OCI-LY7 (cell line): ENCODE measurements around the gene CASZ1.

Source experiments
- EZH2phosphoT487 ChIP-seq: fragments of 200-600 bp; sonication (generic); IDR thresholded peaks from 2 replicates; pipeline ENCODE4 v1.6.1; 2018; ENCODE audit warnings: low read depth, borderline replicate concordance, mild to moderate bottlenecking, mixed run types, antibody characterized with exemption, low read length, moderate library complexity, mixed read lengths
- TF ChIP-seq, protein P1 (sequence below): fragments of 200-600 bp; sonication (generic); conservative IDR thresholded peaks from 2 replicates; pipeline ENCODE4 v1.5.1; 2014; ENCODE audit warnings: mild to moderate bottlenecking, antibody characterized with exemption, low read length, moderate library complexity, mixed read lengths

DNA sequence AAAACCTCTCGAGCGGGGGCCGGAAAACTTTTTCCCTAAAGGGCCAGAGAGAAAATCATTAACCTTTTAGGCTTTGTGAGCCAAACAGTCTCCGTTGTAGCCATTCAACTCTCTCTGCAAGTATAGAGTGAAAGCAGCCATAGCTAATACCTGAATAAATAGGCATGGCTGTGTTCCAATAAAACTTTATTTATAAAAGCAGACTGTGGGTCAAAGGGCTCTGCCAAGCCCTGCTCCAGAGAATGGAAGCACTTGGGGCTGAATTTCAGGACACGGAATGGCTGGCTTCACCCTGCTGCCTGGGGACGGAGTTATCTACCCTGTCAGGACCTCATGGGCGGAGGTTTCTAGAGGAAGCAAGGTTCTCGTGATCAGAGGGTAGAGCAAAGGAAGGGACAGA lies 92.7 kb downstream of the CASZ1 start:
- TF ChIP-seq, protein P1, sequence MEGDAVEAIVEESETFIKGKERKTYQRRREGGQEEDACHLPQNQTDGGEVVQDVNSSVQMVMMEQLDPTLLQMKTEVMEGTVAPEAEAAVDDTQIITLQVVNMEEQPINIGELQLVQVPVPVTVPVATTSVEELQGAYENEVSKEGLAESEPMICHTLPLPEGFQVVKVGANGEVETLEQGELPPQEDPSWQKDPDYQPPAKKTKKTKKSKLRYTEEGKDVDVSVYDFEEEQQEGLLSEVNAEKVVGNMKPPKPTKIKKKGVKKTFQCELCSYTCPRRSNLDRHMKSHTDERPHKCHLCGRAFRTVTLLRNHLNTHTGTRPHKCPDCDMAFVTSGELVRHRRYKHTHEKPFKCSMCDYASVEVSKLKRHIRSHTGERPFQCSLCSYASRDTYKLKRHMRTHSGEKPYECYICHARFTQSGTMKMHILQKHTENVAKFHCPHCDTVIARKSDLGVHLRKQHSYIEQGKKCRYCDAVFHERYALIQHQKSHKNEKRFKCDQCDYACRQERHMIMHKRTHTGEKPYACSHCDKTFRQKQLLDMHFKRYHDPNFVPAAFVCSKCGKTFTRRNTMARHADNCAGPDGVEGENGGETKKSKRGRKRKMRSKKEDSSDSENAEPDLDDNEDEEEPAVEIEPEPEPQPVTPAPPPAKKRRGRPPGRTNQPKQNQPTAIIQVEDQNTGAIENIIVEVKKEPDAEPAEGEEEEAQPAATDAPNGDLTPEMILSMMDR: no peak
- no peak for TF ChIP-seq EZH2phosphoT487
